ENCODE results near the gene ZNF212.
"Not testable (repeated sequence)": the region's sequence is repeated elsewhere in the genome, so short reads cannot be mapped to it uniquely, and the experiment has no call there.

ZNF212 gene

DNA sequence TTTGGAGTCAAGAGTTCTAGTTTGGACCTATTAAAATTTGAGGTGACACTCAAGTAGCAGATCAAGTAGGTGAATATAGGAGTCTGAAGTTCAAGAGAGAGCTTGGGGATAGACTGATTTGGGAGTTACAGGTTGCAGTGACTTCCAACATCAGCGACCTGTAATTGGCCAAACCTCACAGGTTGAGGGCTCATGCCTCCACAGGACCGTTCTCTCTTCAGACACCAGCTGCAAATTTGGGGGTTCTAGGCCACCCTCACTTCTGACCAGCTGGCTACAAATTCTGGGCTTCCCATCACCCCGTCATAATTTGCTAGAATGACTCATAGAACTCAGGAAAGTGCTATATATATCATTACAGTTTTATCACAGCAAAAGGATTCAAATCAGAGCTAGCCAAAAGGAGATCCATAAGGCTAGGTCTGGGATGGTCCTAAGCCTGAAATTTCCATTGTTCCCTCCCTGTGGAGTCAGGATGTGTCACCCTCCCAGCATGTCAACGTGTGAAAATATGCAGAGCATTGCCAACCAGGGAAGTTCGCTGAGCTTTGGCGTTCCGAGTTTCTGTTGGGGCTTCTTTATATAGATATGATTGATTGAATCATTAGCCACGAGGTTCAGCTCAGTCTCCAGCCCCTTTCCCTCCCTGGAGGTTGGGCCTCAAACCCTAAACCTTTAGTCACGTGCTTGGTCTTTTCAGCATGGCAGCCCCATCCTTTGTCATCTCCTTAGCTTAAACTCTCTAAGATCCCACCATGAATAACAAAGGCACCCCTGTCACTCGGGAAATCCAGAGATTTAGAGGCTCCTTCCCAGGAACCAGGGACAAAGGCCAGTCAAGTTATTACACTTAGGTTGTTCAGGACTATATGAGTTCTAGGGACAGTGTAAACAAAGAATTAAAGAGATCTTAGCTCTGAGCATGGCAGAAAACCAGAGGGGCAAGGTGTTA lies 20.7 kb upstream of the ZNF212 start:
- DNase-seq (ENCODE audit: low read depth): no peak

DNA sequence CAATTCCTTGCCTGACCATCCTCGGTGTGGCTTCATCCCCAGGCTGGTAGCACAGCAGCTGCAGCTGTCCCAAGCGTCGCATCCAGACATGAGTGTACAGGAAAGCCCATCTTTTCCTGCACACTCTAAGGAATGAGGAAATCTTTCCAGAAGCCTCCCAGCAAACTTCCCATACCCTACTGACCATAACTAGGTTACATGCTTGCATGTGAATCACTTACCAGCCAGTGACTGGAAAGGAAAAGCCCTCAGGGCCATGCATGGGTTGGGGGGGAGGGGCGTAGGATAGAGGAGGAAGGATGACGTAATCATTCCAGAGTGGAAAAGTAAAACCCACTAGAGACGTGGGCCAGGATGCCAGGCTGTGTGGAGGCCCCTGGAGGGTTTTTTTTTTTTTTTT lies 18.9 kb upstream of the ZNF212 start:
- DNase-seq (ENCODE audit: low read depth): no peak

DNA sequence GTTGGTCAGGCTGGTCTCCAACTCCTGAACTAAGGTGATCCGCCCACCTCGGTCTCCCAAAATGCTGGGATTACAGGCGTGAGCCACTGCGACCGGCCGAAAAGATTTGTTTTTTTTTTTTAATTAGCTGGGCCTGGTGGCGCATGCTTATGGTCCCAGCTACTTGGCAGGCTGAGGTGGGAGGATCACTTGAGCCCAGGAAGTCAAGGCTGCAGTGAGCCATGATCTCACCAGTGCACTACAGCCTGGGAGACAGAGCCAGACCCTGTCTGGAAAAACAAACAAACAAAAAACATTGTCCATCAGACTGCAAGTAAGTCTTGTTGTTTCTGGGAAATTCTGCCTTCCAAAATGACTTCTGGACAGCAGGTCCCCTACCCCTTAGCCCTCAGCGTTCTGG lies 16.3 kb upstream of the ZNF212 start:
- DNase-seq (ENCODE audit: low read depth): no peak

DNA sequence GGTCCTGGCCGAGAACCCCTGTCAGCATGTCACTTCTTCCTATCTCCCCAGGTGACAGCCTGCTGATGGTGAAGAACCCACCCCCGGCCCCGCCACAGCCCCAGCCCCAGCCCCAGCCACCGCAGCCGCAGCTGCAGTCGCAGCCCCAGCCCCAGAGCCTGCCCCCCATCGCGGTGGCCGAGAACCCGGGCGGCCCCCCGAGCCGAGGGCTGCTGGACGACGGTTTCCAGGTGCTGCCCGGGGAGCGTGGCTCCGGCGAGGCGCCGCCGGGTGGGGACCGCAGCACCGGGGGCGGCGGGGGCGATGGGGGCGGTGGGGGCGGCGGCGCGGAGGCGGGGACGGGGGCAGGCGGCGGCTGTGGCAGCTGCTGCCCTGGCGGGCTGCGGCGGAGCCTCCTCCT lies 15.7 kb upstream of the ZNF212 start:
- no peak for DNase-seq (ENCODE audit: low read depth)

DNA sequence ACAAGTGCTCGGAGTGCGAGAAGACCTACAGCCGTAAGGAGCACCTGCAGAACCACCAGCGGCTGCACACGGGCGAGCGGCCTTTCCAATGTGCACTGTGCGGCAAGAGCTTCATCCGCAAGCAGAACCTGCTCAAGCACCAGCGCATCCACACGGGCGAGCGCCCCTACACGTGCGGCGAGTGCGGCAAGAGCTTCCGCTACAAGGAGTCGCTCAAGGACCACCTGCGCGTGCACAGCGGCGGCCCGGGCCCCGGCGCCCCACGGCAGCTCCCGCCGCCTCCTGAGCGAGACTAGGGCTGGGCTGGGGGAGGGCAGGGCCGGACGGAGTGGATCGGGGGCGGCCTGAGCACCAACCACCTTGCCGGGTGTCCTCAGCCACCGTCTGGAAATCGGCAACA lies 15.1 kb upstream of the ZNF212 start:
- no peak for DNase-seq (ENCODE audit: low read depth)

DNA sequence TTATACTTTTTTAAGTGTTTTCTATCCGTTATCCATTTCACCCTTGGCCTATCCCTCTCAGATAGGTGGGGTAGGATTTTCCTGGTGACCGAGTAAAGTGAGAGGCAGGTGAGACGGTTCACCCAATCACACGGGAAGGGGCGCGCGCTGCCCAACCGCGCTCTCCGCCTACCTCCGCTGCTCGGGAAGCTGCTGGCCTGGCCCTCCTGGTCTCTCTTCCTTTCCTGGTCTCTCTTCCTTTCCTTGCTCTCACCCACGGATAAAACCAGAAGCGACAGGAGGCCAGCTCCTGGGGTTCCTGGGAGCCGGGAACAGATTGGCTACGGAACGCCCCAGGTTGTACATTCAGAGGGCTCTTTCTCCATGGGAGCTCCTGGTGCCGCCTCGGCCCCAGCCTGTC lies 14.3 kb upstream of the ZNF212 start:
- no peak for DNase-seq (ENCODE audit: low read depth)

DNA sequence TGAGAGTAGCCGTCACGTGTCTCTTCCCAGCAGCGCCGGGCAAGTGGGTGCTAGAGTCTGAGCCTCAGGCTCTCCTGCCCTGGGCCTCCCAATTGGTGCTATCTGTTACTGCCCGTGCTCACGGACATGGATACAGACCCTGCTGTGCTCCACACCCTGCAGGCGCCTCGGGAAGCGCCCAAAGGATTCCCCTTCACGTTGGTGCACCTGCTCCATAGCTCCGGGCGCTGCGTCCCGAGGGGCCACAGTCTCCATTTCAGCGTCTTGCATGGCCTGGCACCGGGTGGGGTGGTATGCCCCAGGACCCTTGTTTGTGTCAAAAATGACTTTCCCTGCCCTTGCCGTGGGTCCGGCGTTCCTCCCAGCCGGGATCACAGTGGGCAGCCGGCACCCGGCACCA lies 13.8 kb upstream of the ZNF212 start:
- no peak for DNase-seq (ENCODE audit: low read depth)

DNA sequence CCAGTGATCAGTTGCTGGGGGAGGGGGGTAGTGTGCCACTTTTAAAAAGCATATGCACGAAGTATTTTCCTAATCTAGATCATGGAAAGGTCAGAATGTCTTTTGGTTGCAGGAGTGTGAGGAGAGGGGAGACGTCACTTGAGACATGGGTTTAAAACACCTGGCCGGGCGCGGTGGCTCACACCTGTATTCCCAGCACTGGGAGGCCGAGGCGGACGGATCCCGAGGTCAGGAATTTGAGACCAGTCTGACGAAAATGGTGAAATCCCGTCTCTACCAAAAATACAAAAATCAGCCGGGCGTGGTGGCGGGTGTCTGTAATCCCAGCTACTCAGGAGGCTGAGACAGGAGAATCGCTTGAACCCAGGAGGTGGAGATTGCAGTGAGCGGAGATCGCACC lies 13.1 kb upstream of the ZNF212 start:
- DNase-seq (ENCODE audit: low read depth): not testable (repeated sequence)

DNA sequence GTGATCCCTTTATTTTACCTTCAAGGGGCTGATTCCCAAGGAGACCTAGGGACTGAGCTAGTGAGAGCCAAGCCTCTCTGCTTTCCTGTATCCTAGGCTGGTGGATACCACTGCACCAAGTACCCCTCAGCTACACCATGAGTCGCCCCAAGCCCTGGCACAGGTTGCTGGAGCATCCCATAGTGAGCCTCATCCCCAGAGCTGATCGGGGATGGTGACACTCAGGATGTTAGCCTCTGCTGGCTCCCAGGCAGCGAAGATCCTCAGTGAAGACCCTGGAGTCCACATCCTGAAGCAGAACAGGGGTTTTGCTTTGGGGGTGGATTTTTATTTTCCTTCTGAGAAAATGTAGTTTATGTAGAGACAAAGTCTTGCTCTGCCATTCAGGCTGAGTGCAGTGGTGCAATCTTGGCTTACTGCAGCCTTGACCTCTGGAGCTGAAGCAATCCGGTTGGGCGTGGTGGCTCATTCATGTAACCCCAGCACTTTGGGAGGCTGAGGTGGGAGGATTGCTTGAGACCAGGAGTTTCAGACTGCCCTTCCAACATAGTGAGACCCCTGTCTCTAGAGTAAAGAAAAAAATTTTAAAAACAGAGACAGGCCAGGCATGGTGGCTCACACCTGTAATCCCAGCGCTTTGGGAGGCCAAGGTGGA lies 12.5 kb upstream of the ZNF212 start:
- DNase-seq (ENCODE audit: low read depth): no peak

DNA sequence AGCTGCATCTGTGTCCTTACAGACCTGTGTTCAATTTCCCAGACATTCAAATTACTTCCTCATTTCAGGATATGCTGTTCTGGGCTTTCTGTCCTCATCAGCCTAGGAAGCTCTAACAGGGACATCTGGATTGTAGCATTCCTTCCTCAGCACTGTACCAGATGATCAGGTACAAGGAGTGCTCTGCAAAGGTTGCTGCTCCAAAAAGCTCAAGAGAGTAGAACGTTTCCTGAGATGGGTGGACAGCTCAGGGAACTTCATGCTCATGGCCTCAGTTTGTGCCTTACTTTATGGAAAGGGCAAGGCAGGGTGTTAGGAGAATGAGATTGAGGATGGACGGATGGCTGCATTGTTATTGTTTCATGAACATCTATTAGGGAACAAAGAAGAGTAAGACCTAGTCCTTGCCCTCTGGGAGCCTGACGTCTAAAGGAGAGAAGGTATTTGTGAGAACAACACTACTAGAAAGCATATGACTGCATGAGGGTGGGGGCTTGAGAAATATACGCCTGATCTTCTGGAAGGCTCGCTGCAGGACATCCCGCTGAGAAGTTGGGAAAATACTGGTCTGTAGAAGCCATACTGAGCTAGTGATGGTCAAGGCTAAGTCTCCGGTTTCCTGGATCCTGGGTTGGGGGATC lies 10.5 kb upstream of the ZNF212 start:
- DNase-seq (ENCODE audit: low read depth): no peak

DNA sequence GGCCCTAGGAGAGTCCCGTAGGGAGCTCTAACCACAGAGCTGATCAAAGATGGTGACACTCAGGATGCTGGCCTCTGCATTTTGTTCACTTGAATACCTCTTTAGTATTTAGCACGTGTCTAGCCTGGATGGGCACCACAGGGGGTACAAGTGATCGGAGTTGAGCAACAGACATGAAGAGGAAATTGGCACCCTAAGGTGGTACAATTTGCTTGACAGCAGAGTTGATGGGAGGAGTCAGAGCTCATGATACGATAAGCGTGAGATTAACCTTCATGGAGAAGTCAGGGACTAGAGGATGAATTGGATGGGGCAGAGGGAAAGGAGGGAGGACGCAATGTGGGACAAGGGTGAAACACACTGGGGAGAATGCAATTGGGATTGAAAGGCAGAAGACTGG lies 9.9 kb upstream of the ZNF212 start:
- no peak for DNase-seq (ENCODE audit: low read depth)

DNA sequence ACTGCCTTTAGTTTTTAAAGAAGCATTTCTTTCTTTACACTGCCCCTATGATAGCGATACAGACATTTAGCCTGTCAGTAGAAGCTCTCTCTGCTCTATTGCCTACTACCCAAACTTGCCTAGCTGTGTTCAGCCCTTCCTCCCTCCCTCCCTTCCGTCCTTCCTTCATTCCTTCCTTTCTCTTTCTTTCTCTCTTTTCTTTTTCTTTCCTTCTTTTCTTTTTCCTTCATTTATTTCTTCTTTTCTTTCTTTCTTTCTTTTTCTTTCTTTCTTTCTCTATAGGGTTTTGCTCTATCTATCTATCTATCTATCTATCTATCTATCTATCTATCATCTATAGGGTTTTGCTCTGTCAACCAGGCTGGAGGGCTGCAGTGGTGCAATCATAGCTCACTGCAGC lies 7.1 kb upstream of the ZNF212 start:
- DNase-seq (ENCODE audit: low read depth): no peak

DNA sequence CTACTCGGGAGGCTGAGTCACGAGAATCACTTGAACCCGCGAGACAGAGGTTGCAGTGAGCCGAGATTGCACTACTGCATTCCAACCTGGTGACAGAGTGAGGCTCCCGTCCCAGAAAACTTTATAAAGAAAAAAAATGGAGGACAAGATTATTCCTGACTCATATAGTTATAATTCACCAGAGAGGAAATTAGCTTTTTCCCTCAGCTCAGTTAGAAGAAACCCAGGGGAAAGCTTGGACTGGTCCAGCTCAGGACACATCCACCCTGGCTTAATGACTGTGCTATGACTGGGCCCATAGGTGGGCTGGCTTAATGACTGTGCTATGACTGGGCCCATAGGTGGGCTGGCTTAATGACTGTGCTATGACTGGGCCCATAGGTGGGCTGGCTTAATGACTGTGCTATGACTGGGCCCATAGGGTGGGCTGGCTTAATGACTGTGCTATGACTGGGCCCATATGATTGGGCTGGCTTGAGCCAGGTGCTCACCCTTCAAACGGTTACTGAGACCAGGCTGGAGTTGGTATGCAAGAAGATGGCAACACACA lies 5.7 kb upstream of the ZNF212 start:
- DNase-seq (ENCODE audit: low read depth): not testable (repeated sequence)

DNA sequence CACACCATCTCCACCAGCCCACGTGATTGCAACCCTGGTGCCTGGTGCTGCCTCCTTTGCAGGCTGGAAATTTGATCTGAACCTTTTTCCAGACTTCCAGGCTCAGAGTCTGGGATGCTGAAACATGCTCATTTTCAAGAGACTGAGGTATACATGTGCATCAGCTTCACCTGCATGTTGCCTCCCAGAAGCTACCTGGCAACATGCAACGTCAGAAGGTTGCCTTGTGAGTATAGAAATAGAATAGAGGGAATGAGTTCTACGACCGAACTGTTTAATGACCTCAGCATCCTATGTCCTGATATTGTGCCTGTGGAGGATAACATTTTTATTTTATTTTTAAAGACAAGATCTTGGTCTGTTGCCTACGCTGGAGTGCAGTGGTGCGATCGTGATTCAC lies 1.9 kb upstream of the ZNF212 start:
- no peak for DNase-seq (ENCODE audit: low read depth)

DNA sequence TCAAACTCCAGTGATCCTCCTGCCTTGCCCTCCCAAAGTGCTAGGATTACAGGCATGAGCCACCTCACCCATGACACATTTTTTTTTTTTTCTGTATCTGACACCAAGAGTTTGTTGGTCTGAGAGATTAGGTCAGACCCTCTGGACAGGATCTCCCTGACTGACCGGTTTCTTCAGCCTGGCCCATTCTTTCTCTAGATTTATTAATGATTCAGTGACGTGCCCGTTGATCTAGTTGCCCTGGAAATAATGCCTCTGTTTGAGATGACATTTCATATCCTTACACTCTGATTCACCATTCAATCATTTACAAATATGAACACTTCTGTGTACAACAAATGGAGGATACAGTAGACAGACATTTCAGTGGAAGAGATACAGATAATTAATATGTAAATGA lies 1.4 kb upstream of the ZNF212 start:
- DNase-seq (ENCODE audit: low read depth): no peak

DNA sequence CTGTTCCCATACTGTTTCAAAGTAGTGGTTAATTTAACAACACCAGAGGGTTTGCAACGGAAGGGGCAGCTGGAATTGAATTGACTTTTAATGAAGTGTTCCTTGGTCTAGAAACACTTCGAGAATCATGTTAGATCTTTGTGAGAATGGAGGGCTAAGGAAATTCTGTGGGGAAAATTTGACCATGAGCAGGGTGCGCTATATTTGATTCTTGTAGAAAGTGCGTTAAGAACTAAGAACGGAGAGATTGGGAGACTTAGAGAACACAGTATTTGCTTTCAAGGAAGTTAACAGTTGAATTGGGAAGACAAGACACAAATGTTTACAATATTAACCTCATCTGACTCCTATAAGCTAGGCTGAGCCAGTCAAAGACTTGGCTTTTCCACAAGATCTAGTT lies 1.2 kb downstream of the ZNF212 start:
- DNase-seq (ENCODE audit: low read depth): no peak

DNA sequence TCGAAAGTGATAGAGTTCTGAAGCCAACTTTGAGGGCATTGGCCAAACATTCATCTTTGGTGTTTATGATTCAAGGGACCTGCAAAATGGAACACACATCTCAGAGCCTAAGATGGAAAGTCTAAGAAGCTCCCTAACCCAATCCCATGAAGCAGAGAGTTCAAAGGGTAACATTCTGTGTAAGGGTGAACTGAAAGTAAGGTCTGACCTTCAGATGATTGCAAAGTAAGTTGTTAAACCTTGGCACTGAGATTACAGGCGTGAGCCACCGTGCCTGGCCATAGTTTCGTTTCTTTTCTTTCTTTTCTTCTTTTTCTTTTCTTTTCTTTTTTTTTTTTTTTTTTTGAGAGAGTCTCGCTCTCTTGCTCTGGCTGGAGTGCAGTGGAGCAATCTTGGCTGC lies 2.2 kb downstream of the ZNF212 start:
- no peak for DNase-seq (ENCODE audit: low read depth)

DNA sequence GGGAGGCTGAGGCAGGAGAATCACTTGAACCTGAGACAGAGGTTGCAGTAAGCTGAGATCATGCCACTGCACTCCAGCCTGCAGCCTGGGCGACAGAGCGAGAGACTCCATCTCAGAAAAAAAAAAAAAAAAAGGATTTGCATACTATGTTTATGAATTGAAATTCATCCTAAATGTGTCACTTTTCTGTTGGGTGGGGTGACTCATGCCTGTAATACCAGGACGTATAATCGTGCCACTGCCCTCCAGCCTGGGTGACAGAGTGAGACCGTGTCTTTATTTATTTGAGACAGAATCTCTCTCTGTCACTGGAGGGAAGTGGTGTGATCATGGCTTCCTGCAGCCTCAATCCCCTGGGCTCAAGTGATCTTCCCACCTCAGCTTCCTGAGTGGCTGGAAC lies 5.8 kb downstream of the ZNF212 start:
- no peak for DNase-seq (ENCODE audit: low read depth)

DNA sequence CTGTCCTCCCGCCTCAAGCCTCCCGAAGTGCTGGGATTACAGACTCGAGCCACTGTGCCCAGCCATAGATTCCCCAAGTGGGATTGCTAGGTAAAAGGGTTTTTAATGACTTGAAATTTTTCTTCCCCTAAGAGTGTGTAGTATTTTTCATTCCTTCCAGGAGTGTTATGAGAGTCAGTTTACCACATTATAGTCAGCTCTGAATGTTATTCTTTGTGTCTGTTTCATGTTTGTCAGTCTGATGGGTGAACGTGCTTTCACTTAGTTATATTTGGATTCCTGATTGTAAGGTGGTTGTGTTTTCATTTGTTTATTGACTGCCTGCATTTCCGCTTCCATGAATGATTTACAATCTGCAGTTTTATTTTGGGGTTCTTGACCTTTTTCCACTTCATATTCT lies 6.3 kb downstream of the ZNF212 start:
- DNase-seq (ENCODE audit: low read depth): no peak

DNA sequence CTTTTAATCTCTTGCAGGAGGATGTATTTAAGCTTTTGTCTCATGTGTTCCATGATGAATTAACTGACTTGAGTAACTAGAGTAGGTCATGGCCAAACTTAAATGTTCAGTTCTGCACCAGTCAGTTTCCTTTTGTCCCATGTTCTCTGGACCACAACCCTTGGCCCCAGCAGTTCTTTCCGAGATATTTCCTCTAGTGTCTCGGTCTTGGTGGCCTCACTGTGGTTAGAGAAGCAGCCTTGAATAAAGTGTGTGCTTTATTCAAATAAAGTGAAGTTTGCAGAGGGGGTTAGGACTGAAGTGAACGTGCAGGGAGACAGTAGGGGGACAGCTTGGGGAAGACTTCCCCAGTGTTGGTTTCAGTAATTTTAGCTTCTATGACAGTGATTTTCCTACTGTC lies 9.3 kb downstream of the ZNF212 start:
- DNase-seq (ENCODE audit: low read depth): no peak

DNA sequence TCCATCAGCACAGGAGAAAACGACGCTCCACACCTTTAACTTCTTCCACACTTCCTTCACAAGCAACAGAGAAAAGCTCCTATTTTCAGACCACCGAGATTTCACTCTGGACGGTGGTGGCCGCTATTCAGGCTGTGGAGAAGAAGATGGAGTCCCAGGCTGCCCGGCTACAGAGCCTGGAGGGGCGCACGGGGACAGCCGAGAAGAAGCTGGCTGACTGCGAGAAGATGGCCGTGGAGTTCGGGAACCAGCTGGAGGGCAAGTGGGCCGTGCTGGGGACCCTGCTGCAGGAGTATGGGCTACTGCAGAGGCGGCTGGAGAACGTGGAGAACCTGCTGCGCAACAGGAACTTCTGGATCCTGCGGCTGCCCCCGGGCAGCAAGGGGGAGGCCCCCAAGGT lies 10.7 kb downstream of the ZNF212 start:
- DNase-seq (ENCODE audit: low read depth): not testable (repeated sequence)

DNA sequence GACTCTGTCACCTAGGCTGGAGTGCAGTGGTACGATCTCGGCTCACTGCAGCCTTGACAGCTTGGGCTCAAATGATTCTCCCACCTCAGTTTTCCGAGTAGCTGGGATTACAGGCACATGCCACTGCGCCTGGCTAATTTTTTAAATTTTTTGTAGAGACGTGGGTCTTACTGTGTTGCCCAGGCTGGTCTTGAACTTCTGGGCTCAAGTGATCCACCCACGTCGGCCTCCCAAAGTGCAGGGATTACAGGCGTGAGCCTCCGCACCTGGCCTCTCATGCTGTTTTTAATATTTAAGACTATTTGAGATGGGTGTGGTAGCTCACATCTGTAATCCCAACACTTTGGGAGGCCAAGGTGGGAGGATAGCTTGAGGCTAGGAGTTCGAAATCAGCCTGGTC lies 12.1 kb downstream of the ZNF212 start:
- DNase-seq (ENCODE audit: low read depth): not testable (repeated sequence)

DNA sequence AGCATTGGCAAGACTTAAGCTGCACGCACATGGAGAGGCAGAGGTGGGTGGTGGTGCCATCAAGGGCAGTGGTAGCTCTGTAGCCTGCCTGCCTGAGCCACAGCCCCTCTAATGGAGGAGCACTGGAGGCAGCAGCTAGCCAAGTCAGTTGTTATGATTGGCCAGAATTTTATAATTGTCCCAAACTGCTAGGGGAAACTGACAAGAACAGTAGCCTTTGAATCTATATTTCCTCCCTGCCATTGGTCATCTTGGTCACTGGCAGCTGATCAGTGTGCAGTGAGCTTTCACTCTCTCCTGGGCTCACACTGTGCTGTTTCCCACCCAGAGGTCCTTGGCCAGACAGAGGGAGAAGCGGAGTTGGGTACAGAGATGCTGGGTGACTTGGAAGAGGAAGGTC lies 12.9 kb downstream of the ZNF212 start:
- DNase-seq (ENCODE audit: low read depth): no peak
